Thymus (tissue), 11 donors: ENCODE data around the gene RBMS2. TPM values are rescaled to one million over a fixed set of nuclear protein-coding genes. Genes with fewer than 3 reads are reported as not detected.
A peak's percentile ranks its signal among the peaks of the same experiment; 100 is the strongest.
"Not testable (repeated sequence)": the region's sequence is repeated elsewhere in the genome, so short reads cannot be mapped to it uniquely, and the experiment has no call there.

ENCODE experiments used
- DNase-seq, 9 donors: peaks; one replicate each; pipeline ENCODE4 v3.0.0-alpha.2; 2013; ENCODE audit warnings: low spot score in 9 of 9, low read depth in 6 of 9, missing footprints in 1 of 9
- H3K27ac ChIP-seq, 2 donors: one replicate each; pipeline ENCODE4 v1.5.1; 2013; ENCODE audit warnings: control low read depth in 1 of 2, low read depth in 1 of 2, low read length in 1 of 2, mild to moderate bottlenecking in 1 of 2, moderate library complexity in 1 of 2
- H3K27me3 ChIP-seq, 2 donors: one replicate each; pipeline ENCODE4 v1.5.1; 2013; ENCODE audit warnings: low read length in 1 of 2; ENCODE audit not compliant: control insufficient read depth in 2 of 2, insufficient read depth in 1 of 2
- H3K36me3 ChIP-seq, 2 donors: one replicate each; pipeline ENCODE4 v1.5.1; 2013; ENCODE audit warnings: low read length in 1 of 2, mild to moderate bottlenecking in 1 of 2, moderate library complexity in 1 of 2; ENCODE audit not compliant: control insufficient read depth in 2 of 2, insufficient read depth in 2 of 2
- H3K4me1 ChIP-seq, 2 donors: one replicate each; pipeline ENCODE4 v1.5.1; 2013; ENCODE audit warnings: low read length in 2 of 2; ENCODE audit not compliant: control insufficient read depth in 2 of 2, insufficient read depth in 2 of 2
- H3K4me3 ChIP-seq, 2 donors: one replicate each; pipeline ENCODE4 v1.5.1; 2013; ENCODE audit warnings: low read length in 2 of 2, control low read depth in 1 of 2, mild to moderate bottlenecking in 1 of 2
- H3K9me3 ChIP-seq, 2 donors: one replicate each; pipeline ENCODE4 v1.5.1; 2013; ENCODE audit warnings: low read length in 1 of 2, mild to moderate bottlenecking in 1 of 2; ENCODE audit not compliant: control insufficient read depth in 2 of 2, insufficient read depth in 1 of 2
- WGBS: extraction: QIAGEN DNeasy Blood & Tissue Kit; methylation state at CpG from one replicate; pipeline ENCODE4 v1.1.7; 2013; 5-methylcytosine and 5-hydroxymethylcytosine counted together
- polyA plus RNA-seq: library from polyadenylated mRNA; stranded (reverse); fragments of 200-250 nt; gene quantifications from one replicate; pipeline ENCODE4 v1.2.3, GENCODE V29; 2013
- total RNA-seq: library from RNA; stranded (reverse); fragments of 120-200 nt; gene quantifications from one replicate; pipeline ENCODE4 v1.2.4, GENCODE V29; 2013
- donor health status: healthy.

The RBMS2 gene
- total and polyA plus RNA-seq, 2 donors: 3.2 to 4.9 TPM

DNA sequence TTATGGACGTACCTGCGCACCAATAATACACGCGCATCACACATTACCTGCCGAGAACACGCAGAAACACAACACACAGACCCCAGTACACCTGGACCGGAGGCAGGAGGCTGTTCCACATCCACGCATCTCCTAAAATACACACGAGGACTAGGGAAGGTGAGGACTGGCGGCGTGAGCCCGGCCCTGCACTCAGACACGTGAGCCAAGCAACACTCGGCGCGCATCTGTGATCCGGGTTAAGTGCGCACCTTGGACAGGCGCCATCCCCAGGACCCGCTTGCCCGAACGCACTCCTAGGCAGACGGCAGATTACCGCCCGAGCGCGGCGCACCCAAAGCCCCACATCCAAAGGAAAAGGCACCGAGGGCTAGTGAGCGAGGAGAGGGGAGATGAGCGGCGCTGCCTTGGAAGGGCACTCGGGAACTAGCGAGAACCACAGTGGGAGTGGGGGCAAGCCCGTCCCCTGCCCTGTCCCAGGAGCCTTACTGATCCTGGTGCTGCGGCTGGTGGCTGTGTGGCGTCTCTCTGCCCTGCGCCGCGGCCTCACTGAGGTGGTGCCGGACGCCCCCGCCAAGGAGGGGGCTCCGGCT is 34.1 kb upstream of the RBMS2 start:
- H3K4me1 ChIP-seq: peaks cover 11 to 18% of the 10 kb centered on the region in 2 donors
- H3K4me3 ChIP-seq: peak overlapping the region; percentile 35 to 61
- H3K27ac ChIP-seq: no peak overlapping the region
- H3K9me3 ChIP-seq: peaks cover 0 to 10% of the 10 kb centered on the region in 2 donors
- H3K36me3 ChIP-seq: no peaks in the 10 kb centered on the region
- H3K27me3 ChIP-seq: peaks cover 21 to 56% of the 10 kb centered on the region in 2 donors
- peak in 2 of 9 donors; percentile 6 to 18 for DNase-seq
- 11% methylated on average over 44 of the region's 44 CpGs for WGBS

DNA sequence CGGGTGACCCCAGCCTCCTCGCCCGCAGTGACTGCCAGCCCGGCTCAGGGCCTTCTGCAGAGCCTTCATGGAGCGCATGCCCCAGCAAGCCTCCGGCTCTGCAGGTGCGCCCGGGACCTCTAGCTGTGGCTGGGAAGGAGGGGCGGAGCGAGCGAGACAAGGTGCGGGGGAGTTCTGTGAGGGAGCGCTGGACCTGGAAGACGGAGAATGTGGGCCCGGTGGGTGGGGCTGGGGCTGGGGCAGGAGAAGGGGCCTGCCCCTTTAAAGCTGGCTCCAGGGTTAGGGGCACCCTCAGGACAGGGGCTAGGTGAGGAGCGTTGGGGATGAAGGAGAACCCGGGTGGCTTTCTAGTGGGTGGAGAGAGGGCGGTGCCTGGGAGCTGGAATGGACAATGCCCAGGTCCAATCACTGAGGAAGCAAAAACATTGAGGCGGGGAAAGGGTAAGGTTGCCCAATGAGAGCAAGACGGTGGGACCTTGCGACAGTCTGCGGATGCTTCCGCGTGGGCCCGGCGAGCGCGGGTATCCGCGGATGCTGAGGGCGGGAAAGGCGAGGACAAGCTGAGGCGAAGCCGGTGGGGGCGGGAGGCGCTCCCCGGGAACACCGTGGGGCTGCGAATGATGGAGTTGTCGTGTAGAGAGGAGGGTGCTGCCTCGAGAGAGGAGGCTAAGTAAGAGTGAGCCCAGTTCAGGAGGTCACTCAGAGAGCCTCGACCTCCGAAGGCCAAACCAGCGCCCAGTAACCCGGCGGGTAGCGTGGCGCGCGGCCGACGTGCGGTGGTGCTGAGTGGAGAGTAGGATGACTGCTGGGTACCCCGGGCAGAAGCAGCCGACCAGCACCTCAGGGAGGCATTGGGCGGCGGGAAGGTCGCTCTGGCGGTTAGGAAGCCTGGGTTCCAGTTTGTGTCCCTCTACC is 33.3 kb upstream of the RBMS2 start, which contains the start of gene GLS2:
Gene GLS2, minus strand, starts transcription at position 121 of the 915 bp plus-strand sequence. Its CDS starts 43 bp downstream, at position 78.
- DNase-seq: peak; percentile 19 to 77 (median 43)
- WGBS: 18% methylated on average over 59 of the region's 59 CpGs
- H3K4me3 ChIP-seq: peak within 1 kb of the TSS; percentile 35 to 61
- H3K36me3 ChIP-seq: no peaks in the 10 kb centered on the region
- peaks cover 11 to 18% of the 10 kb centered on the region in 2 donors for H3K4me1 ChIP-seq
- H3K27me3 ChIP-seq: peaks cover 21 to 56% of the 10 kb centered on the region in 2 donors
- H3K9me3 ChIP-seq: peaks cover 0 to 10% of the 10 kb centered on the region in 2 donors
- H3K27ac ChIP-seq: no peak within 1 kb of the TSS

DNA sequence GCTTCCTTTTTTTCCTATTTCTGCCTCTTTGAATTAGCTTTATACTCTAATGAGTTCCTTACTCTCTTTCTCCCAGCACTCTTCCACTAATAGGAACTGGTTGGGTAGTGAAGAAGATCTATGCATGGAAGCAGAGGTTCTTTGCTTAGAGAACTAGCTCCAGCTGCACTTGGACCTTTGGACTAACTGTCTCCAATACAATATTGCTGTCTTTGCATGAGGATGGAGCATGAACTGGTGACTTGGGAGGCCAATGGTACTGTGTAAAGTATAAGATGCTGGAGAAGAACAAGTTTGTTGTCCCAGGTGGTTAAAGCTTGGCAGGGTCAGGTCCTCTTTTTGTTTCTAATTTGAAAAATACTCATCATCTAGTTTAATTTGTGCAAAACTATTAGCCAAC is 31.3 kb upstream of the RBMS2 start:
- no peak overlapping the region for H3K27ac ChIP-seq

GRCh38 chr12:56493409-56494105 is 28.1 kb upstream of the RBMS2 start:
- H3K27me3 ChIP-seq: peaks cover 10 to 38% of the 10 kb centered on the region in 2 donors
- peaks cover 1 to 19% of the 10 kb centered on the region in 2 donors for H3K9me3 ChIP-seq
- not testable (repeated sequence) for H3K36me3 ChIP-seq, H3K27ac ChIP-seq, H3K4me1 ChIP-seq, H3K4me3 ChIP-seq, DNase-seq
- 93% methylated on average over 31 of the region's 31 CpGs for WGBS

More for the DNA sequence above, 31.3 kb upstream of the RBMS2 start:
- no peaks in the 10 kb centered on the region for H3K36me3 ChIP-seq
- H3K27me3 ChIP-seq: peaks cover 21 to 56% of the 10 kb centered on the region in 2 donors
- no peak overlapping the region for H3K4me3 ChIP-seq
- no peak for DNase-seq
- peaks cover 11 to 18% of the 10 kb centered on the region in 2 donors for H3K4me1 ChIP-seq
- peaks cover 1 to 22% of the 10 kb centered on the region in 2 donors for H3K9me3 ChIP-seq

DNA sequence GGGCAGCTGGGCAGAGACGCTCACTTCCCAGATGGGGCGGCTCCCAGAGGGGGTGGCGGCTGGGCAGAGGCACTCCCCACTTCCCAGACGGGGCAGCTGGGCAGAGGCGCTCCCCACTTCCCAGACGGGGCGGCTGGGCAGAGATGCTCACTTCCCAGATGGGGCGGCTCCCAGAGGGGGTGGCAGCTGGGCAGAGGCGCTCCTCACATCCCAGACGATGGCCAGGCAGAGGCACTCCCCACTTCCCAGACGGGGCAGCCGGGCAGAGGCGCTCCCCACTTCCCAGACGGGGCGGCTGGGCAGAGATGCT is 27.6 kb upstream of the RBMS2 start:
- not testable (repeated sequence) for H3K4me1 ChIP-seq, H3K4me3 ChIP-seq, H3K36me3 ChIP-seq, H3K27ac ChIP-seq, DNase-seq
- WGBS: 99% methylated on average over 15 of the region's 15 CpGs
- peaks cover 1 to 16% of the 10 kb centered on the region in 2 donors for H3K9me3 ChIP-seq
- peaks cover 5 to 38% of the 10 kb centered on the region in 2 donors for H3K27me3 ChIP-seq

DNA sequence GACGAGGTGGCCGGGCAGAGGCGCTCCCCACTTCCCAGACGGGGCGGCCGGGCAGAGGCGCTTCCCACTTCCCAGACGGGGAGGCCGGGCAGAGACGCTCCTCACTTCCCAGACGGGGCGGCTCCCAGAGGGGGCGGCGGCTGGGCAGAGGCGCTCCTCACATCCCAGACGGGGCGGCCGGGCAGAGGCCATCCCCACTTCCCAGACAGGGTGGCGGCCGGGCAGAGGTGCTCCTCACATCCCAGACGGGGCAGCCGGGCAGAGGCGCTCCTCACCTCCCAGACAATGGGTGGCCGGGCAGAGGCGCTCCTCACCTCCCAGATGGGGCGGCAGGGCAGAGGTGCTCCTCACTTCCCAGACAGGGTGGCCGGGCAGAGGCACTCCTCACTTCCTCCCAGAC is 27.1 kb upstream of the RBMS2 start:
- WGBS: 98% methylated on average over 27 of the region's 27 CpGs
- not testable (repeated sequence) for DNase-seq, H3K4me1 ChIP-seq, H3K36me3 ChIP-seq, H3K27ac ChIP-seq, H3K4me3 ChIP-seq
- H3K9me3 ChIP-seq: peaks cover 1 to 16% of the 10 kb centered on the region in 2 donors
- H3K27me3 ChIP-seq: peaks cover under 1 to 37% of the 10 kb centered on the region in 2 donors

GRCh38 chr12:56496704-56497103 is 24.9 kb upstream of the RBMS2 start:
- Histone ChIP-seq H3K27me3 (peaks cover 0 to 28% of the 10 kb centered on the region in 2 donors), H3K9me3 (peaks cover 1 to 16% of the 10 kb centered on the region in 2 donors)
- not testable (repeated sequence) for DNase-seq, H3K27ac ChIP-seq, H3K4me1 ChIP-seq, H3K36me3 ChIP-seq, H3K4me3 ChIP-seq
- WGBS: 20% methylated on average over 16 of the region's 17 CpGs

DNA sequence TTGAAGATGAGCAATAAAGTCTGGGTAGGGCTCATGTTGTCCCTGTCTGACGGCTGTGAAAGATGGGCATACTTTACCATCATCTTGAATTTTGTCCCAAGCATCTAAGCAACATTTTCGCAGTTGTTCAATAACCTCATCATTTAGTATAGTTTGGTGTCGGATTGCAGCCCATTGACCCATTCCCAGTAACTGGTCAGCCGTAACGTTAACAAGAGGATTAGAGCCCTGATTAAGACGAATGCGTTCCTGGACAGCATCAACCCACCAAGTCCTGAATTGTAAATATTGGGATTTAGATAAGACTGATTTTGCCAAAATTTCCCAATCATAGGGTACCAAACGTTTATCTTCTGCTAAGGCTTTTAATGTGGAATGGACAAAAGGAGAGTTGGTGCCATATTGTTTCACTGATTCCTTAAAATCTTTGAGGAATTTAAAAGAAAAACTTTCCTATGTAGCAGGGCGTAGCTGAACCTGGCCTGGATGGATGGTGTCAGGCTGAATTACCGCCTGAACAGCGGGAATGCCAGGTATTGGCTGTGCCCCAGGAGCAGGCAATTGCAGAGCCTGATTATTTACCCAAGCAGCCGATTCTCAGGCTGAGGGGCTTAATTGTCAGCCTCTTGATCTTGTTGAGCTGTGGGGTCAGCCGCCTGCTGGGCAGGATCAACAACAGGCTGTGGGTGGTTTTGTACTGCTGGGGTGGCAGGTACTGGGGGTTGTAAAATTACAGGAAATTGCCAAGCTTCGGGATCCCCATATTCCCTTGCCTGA is 23.3 kb upstream of the RBMS2 start:
- 85% methylated on average over 14 of the region's 14 CpGs for WGBS

More for the DNA sequence above, 23.3 kb upstream of the RBMS2 start:
- H3K27ac ChIP-seq, DNase-seq, H3K36me3 ChIP-seq, H3K4me1 ChIP-seq, H3K4me3 ChIP-seq: not testable (repeated sequence)
- Histone ChIP-seq H3K9me3 (peaks cover 1 to 16% of the 10 kb centered on the region in 2 donors), H3K27me3 (peaks cover 0 to 27% of the 10 kb centered on the region in 2 donors)
